GM12864 (cell line): ENCODE data around the gene SIM2.

ENCODE experiments used
- DNase-seq: peaks from one replicate; pipeline ENCODE4 v3.0.0-alpha.2; 2011; ENCODE audit warnings: low read depth
- H3K4me3 ChIP-seq: 2 replicates; pipeline ENCODE4 v1.5.1; 2011; ENCODE audit warnings: mild to moderate bottlenecking, low read depth, low read length, control low read depth
- CTCF ChIP-seq: IDR thresholded peaks from 2 replicates; pipeline ENCODE4 v1.5.1; 2011; ENCODE audit warnings: low read depth, mild to moderate bottlenecking, moderate library complexity, low read length, control low read depth, inconsistent platforms; ENCODE audit errors: missing control alignments

The SIM2 gene

DNA sequence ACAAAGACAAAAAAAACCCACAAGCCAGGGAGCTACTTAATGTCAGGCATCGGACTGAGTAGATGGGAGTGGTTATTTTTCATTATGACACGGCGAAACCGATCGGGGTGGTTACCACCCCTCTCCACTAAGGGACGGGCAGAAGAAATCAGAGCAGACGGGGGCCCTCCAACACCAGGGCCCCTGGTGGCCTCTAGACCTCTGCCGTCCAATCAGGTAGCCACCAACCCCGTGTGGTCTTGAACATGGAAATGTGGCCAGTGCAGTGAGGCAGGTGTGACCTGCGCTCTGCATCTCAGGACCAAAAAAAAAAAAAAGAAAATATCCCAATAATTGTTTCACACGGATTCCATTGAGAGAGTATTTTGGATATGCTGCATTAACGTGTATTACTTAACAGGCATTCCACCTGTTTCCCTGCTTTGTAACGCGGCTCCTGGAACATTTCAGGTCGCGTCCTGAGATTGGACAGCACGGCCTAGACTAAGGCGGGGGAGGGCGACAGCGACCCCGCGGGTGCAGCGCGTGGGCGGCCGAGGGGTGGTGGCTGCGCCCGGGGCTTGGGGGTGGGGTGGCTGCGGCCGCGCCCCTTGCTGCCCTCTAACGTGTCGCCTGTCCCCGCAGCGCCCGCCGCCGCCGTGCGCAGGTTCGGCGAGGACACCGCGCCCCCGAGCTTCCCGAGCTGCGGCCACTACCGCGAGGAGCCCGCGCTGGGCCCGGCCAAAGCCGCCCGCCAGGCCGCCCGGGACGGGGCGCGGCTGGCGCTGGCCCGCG lies 48.3 kb downstream of the SIM2 start:
- no peak for TF ChIP-seq CTCF
- H3K4me3 ChIP-seq = no peak overlapping the region
- no peak for DNase-seq

GRCh38 chr21:36747815-36748383 lies 49.0 kb downstream of the SIM2 start:
- DNase-seq = no peak
- H3K4me3 ChIP-seq = no peak overlapping the region

GRCh38 chr21:36749935-36750575 lies 51.1 kb downstream of the SIM2 start:
- no peak overlapping the region for H3K4me3 ChIP-seq
- no peak for DNase-seq

More at GRCh38 chr21:36747815-36748383, 49.0 kb downstream of the SIM2 start:
- peak; percentile 4 for TF ChIP-seq CTCF

DNA sequence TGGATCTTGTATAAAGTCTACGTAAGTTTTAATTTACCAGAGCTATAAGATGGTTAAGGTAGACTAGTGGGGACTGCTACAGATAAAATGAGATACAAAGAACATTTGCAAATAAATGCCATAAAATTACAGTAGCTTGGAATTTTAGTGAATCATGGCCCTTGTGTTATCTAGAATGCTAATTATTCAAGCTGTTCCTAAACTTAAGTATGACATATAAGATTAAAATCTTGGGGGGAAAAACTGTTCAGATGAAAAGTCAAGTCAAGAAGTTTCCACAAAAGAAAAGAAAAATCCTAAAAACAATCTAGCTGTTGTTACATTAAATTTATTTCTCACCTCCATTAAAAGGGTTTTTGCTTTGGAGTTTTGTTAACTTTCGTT lies 51.7 kb downstream of the SIM2 start:
- TF ChIP-seq CTCF = no peak
- no peak overlapping the region for H3K4me3 ChIP-seq
- no peak for DNase-seq

More at GRCh38 chr21:36749935-36750575, 51.1 kb downstream of the SIM2 start:
- TF ChIP-seq CTCF = no peak

- DNase-seq = no peak
- no peak for TF ChIP-seq CTCF
- no peak overlapping the region for H3K4me3 ChIP-seq
These were observed 52.5 kb downstream of the SIM2 start for GRCh38 chr21:36751383-36751782.

DNA sequence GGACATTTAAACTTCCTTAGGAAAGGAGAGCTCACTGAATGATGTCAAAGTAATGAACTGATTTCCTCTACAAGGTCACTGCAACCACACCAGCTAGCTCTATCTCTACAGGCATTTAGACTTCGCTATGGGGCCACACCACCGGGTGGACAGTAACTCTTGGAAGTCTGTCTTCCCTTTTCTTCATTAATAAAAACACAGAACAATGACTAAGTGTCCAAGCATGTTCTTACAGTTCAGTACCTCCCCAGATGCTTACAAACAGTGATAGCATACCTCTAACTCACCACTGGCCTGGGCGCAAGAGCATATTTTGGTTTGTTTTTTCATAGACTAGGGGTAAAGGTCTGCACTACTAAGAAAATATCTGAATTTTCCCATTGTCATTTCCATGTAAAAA lies 54.6 kb downstream of the SIM2 start:
- no peak overlapping the region for H3K4me3 ChIP-seq
- no peak for DNase-seq
- TF ChIP-seq CTCF = no peak
